Stimulated activated CD4-positive, alpha-beta T cell treated with anti-CD3 and anti-CD28 coated beads, Interleukin-2, amount 100 ng/mL, for 48 hours (primary cell): Measurements from ENCODE around the gene NTM.
"Not testable (repeated sequence)": the region's sequence is repeated elsewhere in the genome, so short reads cannot be mapped to it uniquely, and the experiment has no call there.

Experiments
- DNase-seq, 2 donors: peaks; one replicate each; pipeline ENCODE4 v3.0.0-alpha.2; 2020

The NTM gene

DNA sequence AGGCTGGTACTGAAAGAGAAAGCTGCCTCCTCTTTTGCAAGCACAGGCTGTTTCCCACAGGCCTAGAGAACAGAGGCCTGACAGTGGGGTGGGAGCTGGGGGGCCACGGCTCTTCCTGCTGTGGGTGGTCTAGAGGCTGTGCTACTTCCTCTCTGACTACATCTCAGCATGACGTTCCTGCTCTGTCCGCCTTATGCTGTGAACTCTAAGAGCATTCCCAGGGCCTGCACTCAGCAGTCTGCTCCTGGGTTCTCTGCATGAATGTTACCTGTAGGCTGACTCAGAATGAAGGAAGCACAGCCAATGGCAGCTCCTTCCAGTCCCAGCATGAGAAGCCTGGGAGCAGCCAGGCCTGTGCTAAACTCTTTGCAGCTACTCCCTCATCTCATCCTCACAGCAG lies 534.3 kb downstream of the NTM start:
- no peak for DNase-seq

- no peak for DNase-seq
These were observed 536.5 kb downstream of the NTM start for GRCh38 chr11:131906963-131907362.

GRCh38 chr11:131907371-131907770 lies 537.0 kb downstream of the NTM start:
- no peak for DNase-seq

DNA sequence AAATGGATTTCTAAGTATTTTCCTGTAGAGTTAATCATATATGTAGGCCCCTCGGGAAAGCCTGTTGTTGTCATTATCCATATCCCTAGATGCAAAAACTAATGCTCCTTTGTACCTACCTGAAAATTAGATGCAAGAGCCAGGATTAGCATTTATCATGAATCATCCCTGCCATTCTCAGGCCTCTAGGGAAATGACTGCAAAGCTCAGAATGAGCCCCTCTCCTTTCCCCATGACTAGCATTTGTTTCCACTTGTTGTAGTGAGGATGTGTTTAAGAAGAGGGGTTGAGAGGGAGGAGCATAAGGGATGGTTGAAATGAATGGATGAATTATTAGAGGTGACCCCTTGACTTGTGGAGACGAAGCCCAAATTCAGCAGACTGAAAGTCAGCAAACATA lies 537.9 kb downstream of the NTM start:
- DNase-seq: no peak

GRCh38 chr11:131909426-131910177 lies 539.2 kb downstream of the NTM start:
- DNase-seq: no peak

DNA sequence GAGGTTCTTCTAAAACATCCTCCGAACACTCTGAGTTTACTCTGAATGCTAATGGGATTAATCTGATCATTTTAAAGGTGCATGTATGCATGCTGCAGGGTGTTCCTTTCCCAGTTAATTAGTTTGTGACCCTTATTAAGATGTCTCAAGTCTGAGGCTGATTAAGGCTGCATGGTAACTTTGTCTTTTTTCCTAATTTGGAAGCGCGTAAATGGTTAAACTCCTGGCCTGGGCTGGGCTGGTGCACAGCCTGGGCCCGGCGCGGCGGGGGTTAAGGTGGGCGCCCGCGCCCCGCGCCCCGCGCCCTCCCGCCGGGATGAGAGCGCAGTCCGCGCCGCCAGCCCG lies 539.7 kb downstream of the NTM start:
- DNase-seq: no peak

DNA sequence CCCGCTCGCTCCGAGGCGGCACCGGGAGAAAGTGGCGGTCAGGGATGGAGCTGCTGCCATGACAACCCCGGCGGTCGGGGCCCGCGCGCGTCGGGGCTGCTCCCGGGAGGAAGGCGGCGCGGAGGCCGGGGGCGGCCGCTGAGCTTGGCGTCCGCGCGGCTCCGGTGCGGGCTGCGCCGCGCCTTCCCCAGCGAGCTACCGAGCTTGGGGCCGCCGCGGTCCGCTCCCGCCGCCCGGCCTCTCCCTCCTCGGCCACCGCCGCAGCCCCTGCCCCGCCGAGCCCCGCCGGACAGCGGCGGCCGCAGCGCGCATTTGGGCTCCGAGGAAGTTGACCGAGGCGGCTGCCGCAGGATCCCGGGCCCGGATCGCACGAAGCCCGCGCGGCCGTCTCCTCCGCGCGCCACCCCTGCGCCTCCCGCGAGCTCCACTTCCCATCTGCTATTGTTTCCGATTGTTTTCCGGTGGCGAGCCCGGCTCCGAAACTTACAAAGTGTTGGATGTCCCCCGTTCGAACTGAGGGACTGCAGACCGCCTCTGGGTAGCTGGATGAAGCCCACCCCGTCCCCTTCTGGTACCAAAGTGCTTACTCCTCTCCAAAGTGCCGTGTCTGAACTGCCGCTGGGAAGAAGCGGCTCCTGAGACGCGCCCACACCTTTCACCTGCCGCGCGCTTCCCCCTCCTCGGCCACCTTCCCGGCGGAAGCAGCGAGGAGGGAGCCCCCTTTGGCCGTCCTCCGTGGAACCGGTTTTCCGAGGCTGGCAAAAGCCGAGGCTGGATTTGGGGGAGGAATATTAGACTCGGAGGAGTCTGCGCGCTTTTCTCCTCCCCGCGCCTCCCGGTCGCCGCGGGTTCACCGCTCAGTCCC lies 540.3 kb downstream of the NTM start:
- DNase-seq: no peak

DNA sequence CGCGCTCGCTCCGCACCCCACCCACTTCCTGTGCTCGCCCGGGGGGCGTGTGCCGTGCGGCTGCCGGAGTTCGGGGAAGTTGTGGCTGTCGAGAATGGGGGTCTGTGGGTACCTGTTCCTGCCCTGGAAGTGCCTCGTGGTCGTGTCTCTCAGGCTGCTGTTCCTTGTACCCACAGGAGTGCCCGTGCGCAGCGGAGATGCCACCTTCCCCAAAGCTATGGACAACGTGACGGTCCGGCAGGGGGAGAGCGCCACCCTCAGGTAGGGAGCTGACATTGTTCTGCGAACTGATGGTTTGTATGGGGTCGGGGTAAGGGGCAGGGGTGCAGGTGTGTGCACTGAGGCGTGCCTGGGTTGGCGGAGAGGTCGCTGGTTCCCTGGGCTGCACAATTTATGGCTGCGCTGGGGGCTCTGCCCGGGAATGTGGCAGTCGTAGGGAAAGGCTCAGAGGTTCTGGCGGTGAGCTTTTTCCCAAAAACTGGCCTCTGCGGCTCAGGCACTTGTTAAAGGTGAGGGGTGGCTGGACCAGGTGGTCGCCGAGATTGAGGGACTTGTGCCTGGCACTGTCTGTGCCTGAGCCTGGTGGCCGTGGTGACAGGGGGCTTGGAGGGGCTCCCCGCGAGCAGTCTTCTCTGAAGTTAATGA lies 541.1 kb downstream of the NTM start:
- DNase-seq: not testable (repeated sequence)

- DNase-seq: no peak
These were observed 541.7 kb downstream of the NTM start for GRCh38 chr11:131912134-131912533.

- DNase-seq: no peak
These were observed 542.9 kb downstream of the NTM start for GRCh38 chr11:131913267-131913666.

GRCh38 chr11:131914361-131914774 lies 544.0 kb downstream of the NTM start:
- no peak for DNase-seq

DNA sequence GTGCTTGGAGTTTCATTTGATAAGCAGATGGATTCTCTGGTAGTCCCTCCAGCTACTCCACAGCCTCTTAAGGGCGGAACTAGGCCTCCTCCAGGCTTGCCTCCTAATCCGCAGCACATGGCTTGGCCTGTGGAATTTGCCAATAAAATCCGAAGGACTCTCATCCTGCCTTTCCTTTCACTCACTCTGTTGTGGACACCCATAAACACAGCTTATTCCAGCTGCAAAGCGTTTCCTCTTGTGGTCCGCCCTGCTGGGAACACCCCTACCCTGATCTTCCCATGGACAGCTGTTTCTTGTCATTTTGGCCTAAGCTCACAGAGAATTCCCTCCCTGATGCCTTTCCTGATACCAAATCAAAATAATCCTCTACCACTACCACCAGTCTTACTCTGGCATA lies 546.2 kb downstream of the NTM start:
- DNase-seq: no peak

DNA sequence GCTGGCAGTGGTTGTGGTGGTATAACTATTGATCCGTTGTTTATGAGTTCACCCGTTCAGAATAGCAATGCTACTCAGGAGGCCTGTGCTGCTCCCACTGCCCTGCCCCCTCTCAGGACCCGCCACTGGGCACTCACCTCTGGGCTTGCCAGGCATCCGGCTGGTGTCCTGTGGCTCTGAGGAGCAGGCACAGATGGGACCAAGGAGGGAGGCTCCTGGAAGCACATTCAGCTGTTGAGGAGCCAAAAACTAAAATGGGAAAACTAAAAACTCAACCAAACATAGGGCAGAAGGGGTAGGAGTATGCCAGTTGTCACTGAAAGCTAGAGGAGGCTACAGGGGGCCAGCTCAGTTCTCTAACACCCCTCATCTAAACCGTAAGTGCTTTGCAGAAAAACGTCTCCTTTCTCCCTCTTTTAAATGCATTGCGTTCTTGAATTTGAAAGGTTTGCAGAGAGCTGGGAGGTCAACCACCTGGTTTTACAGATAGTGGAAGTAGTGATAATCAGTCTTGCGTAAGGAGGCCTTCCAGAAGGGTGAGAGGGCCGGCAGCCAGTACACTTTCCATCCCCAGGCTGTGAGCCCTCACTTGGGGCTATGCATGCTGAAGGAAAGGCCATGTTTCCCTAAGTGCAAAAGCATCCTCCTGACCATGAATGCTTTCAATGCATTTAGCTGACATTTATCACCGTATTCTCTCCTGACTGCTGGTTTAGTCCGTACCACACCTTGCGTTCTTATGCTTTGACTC lies 547.4 kb downstream of the NTM start:
- no peak for DNase-seq

DNA sequence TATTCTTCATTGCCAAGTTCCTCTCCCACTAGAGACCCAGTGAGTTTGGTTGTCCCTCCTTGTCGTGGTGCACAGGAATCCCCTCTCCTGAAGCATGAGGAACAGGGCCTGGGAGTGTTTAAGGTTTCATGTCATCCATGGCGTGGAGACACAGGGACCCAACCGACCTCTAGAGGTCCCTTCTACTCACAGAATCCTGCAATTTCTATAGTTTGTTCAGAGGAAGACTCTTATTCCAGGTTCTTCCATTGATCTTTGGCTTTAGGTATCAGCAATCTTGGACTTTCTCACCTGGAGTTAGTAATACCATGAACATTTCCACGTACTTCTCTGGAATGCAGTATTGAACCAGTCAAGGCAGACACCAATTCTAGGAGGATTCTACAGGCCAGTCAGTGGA lies 548.2 kb downstream of the NTM start:
- DNase-seq: no peak

GRCh38 chr11:131922220-131922619 lies 551.8 kb downstream of the NTM start:
- no peak for DNase-seq

DNA sequence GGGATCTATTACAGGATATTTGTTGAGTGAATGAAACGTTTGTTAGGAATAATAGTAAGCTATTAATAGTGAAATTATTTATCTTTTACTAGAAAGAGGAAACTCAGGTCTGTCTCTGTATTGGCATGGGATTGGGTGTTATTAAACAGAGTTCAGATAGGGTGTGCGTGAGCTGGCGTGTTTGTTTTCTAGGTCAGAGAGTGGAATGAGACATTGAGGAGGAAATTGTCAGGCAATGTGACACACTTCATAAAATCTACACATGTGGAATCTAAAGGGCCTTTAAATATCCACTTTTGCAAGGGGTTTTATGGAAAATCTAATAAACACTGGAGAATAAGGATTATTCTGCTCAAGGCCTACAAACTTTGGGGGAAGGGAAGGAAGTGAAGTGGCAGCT lies 552.9 kb downstream of the NTM start:
- DNase-seq: no peak

GRCh38 chr11:131924001-131924400 lies 553.6 kb downstream of the NTM start:
- DNase-seq: no peak

- DNase-seq: no peak
These were observed 554.2 kb downstream of the NTM start for GRCh38 chr11:131924457-131925201.

DNA sequence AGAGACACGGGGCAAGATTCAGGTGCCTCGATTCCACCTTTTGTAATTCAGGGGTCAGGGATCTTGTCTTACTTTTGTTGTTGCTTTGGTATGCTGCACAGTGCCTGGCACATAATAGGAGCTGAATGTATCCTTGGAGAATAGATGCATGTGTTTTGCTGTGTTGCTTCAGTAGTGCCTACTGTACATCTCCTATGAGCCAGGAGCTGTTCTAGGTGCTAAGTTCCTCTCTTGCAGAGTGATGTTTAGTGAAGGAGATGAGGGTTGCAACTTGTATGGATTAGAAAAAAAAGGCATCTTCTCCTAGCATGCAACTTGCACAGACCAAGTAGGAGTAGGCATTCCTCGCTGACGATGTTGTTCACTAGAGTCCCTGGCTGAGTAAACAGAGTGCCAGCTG lies 555.4 kb downstream of the NTM start:
- DNase-seq: no peak

- DNase-seq: no peak
These were observed 558.6 kb downstream of the NTM start for GRCh38 chr11:131928992-131929391.

- DNase-seq: no peak
These were observed 562.3 kb downstream of the NTM start for GRCh38 chr11:131932584-131933325.

GRCh38 chr11:131934006-131934405 lies 563.6 kb downstream of the NTM start:
- DNase-seq: no peak
